ENCODE data around the gene PYDC2. TPM values are rescaled to one million over a fixed set of nuclear protein-coding genes. Genes with fewer than 3 reads are reported as not detected.

Gene PYDC2
- total RNA-seq, result not detected

- DNase-seq, result no peak
Observed at GRCh38 chr3:191461113-191461595, at the start of gene PYDC2. Gene PYDC2 (plus strand): TSS chr3:191461163. CDS start chr3:191461163, 0 bp downstream.

DNA sequence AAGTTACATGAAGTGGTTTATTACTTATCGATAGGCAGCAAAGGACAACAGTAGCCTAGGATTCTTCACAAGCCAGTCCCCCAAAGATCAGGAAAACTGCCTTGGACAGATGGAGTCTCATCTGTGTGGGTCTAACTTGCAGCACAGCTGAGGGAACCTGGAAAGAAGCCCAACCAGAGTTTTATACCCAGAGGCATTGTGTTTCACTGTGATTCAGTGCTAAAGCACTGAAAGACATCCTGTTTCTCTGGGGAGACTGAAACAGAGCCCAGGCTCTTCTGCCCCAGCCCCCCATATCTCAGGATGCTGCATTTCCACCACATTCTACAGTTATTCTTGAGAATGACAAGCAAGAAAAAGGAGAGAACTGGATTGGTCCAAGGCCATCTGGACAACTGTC is 48.2 kb upstream of the PYDC2 start:
- DNase-seq, result peak; percentile 62

DNA sequence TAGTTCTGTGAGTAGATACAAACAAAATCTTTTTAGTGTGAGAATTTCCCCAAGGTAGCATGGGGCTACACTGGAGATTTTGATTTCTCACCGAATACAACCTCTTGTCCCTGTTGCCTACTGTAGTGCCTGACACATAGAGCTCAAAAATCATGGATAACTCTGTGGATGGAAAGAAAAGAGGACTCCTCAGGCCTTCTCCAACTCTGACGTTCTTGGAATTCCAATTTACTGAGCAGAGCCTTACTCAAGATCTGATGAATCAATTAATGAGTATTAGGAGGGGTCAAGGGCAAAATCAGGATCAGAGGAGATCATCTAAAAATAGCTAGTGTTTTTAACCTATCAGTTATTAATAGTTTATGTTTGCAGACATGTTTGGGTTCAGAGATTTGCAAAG is 46.7 kb upstream of the PYDC2 start:
- no peak for DNase-seq

GRCh38 chr3:191414732-191415131 is 46.2 kb upstream of the PYDC2 start:
- DNase-seq, result no peak

DNA sequence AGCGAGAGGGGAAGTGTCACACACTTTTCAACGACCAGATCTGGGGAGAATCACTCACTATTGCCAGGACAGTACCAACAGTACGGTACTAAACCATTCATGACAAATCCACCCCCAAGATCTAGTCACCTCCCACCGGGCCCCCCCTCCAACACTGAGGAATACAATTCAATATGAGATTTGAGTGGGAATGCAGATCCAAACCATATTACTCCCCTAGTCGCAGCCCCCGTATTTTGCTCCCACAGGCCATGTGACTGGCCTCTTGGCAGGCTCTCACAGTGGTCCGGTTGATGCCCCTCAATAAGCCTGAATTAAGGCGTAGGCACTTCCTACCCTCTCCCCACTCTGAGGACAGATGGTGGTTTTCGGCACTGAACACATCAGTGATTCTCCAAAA is 45.4 kb upstream of the PYDC2 start:
- no peak for DNase-seq

DNA sequence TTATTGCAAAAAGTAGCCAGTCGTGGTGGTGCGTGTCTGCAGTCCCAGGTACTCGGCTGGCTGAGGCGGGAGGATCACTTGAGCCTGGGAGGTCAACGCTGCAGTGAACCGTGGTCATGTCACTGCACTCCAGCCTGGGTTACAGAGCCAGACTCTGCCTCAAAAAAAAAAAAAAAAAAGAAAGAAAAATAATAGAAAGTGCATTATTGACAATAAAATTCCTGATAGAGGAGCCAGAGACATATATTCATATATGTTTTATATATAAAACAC is 43.6 kb upstream of the PYDC2 start:
- DNase-seq, result no peak

DNA sequence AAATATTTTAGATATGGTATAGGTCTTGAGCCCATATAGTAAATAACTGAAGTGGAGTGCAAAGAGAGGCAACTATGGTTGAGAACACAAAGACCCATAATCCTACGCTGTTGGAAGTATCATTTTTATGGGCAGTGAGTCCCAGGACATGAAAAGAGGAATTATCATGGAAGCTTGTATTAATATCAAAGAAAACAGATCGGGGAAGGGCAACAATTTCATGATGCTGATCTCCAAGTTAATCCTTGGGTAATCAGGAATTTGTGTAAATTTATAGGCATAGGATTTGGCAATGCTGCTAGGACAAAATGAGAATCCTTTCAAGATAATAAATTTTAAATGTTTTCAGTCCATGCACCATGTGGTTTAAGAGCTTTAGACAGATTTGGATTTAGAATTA is 40.2 kb upstream of the PYDC2 start:
- peak; percentile 5 for DNase-seq

DNA sequence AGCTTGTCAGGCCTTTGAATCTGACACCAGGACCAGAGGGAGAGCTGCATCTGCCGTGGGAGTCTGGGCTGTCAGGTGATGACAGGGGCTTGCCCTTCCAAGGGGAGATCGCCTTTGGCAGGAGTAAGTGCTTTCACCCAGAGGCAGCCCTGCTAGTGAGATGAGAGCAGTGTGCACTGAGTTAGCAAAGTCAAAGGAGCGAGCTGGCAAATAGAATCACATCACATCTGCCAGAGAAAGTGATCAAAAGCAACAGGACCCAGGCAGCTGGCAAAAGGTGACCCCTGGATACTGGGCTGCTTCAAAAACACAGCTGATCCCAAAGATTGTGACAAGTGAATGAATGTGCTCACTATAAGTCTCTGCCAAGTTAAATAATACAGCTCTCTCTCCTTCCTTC is 36.1 kb upstream of the PYDC2 start:
- no peak for DNase-seq

DNA sequence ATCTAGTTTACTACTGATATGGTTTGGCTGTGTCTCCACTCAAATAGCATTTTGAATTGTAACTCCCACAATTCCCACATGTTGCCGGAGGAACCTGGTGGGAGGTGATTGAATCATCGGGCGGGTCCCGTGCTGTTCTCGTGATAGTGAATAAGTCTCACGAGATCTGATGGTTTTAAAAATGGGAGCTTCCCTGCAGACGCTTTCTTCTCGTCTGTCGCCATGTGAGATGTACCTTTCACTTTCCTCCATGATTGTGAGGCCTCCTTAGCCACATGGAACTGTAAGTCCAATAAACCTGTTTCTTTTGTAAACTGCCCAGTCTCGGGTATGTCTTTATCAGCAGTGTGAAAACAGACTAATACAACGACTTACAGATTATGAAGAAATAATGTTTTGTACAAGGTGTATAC is 35.6 kb upstream of the PYDC2 start:
- DNase-seq, result no peak

GRCh38 chr3:191426311-191426710 is 34.7 kb upstream of the PYDC2 start:
- no peak for DNase-seq

DNA sequence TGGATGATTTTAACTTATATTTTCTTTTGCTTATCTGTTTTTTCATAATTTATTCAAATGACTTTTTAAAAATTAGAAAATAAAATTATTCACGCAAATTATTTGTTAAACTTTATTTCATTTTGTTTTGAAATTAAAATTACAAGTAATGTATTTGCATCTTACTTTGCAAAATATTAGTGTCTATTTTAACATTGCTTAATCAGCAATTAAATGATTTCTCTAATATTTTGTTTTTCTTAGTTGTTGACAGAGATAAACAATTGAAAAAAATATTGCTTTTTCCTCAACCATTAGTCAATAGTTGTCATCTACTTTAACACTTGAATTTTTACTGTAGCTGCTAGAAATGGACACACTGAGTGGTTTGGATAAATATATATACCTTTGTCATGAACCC is 32.8 kb upstream of the PYDC2 start:
- DNase-seq, result no peak

GRCh38 chr3:191430103-191430502 is 30.9 kb upstream of the PYDC2 start:
- no peak for DNase-seq

GRCh38 chr3:191431160-191431822 is 29.7 kb upstream of the PYDC2 start:
- no peak for DNase-seq

GRCh38 chr3:191432162-191432561 is 28.8 kb upstream of the PYDC2 start:
- no peak for DNase-seq

- DNase-seq, result no peak
Observed at GRCh38 chr3:191434024-191434423, 26.9 kb upstream of the PYDC2 start.

- DNase-seq, result no peak
Observed at GRCh38 chr3:191435981-191436380, 25.0 kb upstream of the PYDC2 start.

DNA sequence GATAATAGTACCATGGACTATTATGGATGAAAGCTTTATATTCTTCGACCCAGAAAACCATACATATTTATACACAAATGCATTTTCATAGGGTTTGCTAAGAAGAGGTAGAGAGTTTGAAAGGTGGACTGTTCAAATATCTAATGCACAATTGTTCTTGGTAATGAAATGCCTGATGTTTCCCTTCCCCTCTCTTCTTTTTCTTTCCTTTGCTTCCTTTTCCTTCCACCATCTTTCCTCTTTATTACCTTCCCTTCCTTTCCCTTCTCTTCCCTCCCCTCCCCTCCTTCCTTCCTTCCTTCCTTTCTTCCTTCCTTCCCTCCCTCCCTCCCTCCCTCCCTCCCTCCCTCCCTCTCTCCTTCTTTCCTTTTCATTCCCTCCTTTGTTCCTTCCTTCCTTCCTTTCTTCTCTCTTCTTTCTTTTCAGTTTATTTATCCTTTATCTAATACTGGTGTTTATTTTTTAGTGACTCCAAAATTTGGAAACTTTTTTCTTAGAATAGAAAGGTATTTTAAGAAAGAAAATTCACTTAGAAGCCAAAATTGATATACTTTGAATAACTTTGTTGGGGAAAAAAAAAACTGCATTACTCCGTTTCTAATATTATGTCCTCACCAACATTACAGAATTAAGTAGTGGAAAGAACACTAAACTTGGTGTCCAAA is 22.7 kb upstream of the PYDC2 start:
- DNase-seq, result no peak

DNA sequence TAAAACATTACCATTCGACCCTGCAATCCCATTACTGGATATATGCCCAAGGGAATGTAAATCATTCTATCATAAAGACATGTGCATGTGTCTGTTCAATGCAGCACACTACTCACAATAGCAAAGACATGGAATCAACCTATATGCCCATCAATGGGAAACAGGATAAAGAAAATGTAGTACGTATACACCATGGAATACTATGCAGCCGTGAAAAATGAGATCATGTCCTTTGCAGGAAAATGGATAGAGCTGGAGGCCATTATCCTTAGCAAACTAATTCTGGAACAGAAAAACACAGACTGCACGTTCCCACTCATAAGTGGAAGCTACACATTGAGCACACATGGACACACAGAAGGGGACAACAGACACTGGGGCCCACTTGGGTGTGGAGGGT is 20.4 kb upstream of the PYDC2 start:
- no peak for DNase-seq

- no peak for DNase-seq
Observed at GRCh38 chr3:191441687-191442086, 19.3 kb upstream of the PYDC2 start.

- no peak for DNase-seq
Observed at GRCh38 chr3:191444569-191444968, 16.4 kb upstream of the PYDC2 start.

DNA sequence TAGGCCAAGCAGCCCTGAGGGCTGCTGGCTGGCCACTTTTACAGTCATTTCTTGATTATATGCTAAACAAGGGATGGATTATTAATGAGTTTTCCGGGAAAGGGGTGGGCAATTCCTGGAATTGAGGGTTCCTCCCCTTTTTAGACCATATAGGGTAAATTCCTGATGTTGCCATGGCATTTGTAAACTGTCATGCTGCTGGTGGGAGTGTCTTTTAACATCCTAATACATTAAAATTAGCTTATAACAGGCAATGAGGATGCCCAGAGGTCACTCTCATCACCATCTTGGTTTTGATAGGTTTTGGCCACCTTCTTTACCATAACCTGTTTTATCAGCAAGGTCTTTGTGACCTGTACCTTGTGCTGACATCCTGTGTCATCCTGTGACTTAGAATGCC is 11.7 kb upstream of the PYDC2 start:
- no peak for DNase-seq

GRCh38 chr3:191455257-191455952 is 5.6 kb upstream of the PYDC2 start:
- no peak for DNase-seq

DNA sequence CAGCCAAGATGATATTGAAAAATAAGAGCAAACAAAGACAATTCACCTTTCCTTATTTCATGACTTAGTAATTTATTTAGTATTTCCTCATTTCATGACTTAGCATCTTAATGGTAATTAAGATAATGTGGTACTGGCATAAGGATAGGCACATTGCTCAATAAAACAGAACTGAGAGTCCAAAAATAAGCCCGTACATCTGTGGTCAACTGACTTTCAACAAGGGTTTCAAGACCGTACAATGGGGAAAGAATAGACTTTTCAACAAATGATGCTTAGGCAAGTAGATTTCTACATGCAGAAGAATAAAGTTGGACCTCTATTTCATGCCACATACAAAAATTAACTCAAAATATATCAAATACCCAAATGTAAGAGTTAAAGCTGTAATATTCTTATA is 603 bp upstream of the PYDC2 start:
- no peak for DNase-seq

- no peak for DNase-seq
Observed at GRCh38 chr3:191470080-191470479, 9.1 kb downstream of the PYDC2 start.
